ENCODE measurements around the gene AKNA. TPM values are rescaled to one million over a fixed set of nuclear protein-coding genes. Genes with fewer than 3 reads are reported as not detected.

The AKNA gene
- total RNA-seq, 4 donors from 2014 or later = 10.5 to 27.1 (median 14.4) TPM

DNA sequence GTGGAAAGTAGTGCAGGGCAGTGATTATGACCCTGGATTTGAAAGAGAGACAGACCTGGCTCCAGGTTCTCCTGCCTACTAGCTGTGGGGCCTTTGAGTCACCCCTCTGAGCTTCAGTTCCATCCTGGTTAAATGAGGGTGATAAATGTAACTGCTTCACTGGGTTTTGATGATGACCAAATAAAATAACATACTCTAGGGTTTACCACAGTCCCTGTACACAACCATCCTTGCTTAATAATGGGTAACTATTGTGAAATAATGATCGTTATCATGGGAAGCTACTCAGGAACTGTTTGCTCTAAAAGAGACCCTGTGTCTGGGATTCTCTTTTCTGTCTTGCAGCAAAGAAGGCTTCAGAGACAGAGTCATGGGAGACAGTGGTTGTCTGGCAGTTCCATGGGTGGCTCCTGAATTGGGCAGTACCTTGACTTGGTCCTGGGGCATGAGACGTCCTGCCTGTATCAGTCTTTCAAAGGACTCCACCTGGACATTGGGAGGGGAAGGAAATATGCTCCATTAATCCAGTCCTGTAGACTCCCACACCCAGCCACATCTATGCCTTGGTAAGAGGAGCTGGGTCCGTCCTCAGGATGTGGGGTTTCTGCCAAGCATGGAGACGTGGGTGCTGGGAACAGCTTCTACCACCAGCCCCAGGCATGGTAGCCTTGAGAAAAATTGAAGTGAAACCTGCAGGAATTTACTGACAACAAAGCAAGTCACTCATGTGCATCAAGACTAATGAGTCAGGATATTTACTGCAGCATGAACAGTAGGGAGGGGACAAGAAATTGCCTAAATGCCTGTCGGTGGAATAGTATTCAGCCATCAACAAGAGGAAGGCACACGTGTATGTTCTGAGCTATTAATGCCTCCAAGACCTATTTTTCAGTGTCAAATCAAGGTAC is 23.4 kb downstream of the AKNA start:
- TF ChIP-seq, protein P1, sequence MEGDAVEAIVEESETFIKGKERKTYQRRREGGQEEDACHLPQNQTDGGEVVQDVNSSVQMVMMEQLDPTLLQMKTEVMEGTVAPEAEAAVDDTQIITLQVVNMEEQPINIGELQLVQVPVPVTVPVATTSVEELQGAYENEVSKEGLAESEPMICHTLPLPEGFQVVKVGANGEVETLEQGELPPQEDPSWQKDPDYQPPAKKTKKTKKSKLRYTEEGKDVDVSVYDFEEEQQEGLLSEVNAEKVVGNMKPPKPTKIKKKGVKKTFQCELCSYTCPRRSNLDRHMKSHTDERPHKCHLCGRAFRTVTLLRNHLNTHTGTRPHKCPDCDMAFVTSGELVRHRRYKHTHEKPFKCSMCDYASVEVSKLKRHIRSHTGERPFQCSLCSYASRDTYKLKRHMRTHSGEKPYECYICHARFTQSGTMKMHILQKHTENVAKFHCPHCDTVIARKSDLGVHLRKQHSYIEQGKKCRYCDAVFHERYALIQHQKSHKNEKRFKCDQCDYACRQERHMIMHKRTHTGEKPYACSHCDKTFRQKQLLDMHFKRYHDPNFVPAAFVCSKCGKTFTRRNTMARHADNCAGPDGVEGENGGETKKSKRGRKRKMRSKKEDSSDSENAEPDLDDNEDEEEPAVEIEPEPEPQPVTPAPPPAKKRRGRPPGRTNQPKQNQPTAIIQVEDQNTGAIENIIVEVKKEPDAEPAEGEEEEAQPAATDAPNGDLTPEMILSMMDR (IDR thresholded peaks at IDR 0.05) = no peak
- Histone ChIP-seq H3K4me3 (no peak overlapping the region), H3K27ac (no peak overlapping the region), H3K9me3 (no peaks in the 10 kb centered on the region), H3K27me3 (no peaks in the 10 kb centered on the region), H3K36me3 (peaks cover 67% of the 10 kb centered on the region), H3K4me1 (peaks cover 10% of the 10 kb centered on the region)
- WGBS = 82% methylated on average over 5 of the region's 6 CpGs
- DNase-seq (ENCODE audit: low spot score in 2 of 2) = no peak

DNA sequence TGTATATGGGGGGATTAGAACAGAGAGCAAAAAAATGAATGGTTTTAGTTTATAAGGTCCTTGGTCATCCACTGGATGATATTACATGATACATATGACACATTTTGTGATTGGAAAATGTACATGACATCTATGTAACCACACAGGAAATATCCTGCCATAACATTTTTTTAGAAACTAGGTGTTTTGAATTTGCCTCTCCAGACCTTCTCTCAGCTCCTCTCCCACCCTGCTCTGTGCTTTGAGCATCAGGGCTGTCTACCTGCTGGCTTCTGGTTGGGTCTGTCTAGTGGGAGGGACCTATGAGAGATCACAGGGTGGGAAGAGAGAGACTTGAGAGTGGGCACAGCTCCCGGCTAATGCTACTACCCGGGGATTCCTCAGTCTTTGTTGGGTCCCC is 24.4 kb downstream of the AKNA start:
- Histone ChIP-seq H3K4me1 (peaks cover 10% of the 10 kb centered on the region), H3K36me3 (peaks cover 70% of the 10 kb centered on the region), H3K9me3 (no peaks in the 10 kb centered on the region), H3K27me3 (no peaks in the 10 kb centered on the region), H3K27ac (no peak overlapping the region), H3K4me3 (no peak overlapping the region)
- TF ChIP-seq EP300 (IDR thresholded peaks at IDR 0.05) = no peak
- DNase-seq (ENCODE audit: low spot score in 2 of 2) = no peak
- 47% methylated on average over 2 of the region's 2 CpGs for WGBS

DNA sequence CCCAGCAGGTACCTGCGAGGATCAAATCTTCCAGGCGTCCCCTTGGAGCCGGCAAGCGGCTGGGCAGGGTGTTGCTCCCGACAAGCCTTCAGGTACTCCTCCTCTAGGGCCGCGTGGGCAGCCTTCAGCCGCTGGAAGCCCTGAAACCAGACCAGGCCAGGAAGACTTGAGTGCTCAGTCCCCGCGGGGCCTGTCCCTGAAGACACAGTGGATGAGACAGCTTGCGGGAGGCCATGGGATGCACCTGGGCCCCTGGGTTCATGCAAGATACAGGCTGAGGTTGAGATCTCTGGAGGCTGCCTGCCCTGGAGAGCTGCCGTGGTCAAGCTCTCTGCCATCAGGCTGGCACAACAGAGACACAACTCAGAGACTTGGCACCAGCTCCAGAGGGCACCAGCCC is 25.4 kb downstream of the AKNA start:
- Histone ChIP-seq H3K36me3 (peaks cover 70% of the 10 kb centered on the region), H3K27ac (no peak overlapping the region), H3K4me3 (no peak overlapping the region), H3K27me3 (no peaks in the 10 kb centered on the region), H3K9me3 (no peaks in the 10 kb centered on the region), H3K4me1 (peaks cover 10% of the 10 kb centered on the region)
- no peak for DNase-seq (ENCODE audit: low spot score in 2 of 2)
- WGBS = 83% methylated on average over 7 of the region's 12 CpGs
- TF ChIP-seq EP300 (IDR thresholded peaks at IDR 0.05) (no peak), POLR2AphosphoS5 (IDR thresholded peaks at IDR 0.05) (no peak), POLR2A (IDR thresholded peaks at IDR 0.05) (no peak)
- TF ChIP-seq, protein P1 (IDR thresholded peaks at IDR 0.05) = no peak

DNA sequence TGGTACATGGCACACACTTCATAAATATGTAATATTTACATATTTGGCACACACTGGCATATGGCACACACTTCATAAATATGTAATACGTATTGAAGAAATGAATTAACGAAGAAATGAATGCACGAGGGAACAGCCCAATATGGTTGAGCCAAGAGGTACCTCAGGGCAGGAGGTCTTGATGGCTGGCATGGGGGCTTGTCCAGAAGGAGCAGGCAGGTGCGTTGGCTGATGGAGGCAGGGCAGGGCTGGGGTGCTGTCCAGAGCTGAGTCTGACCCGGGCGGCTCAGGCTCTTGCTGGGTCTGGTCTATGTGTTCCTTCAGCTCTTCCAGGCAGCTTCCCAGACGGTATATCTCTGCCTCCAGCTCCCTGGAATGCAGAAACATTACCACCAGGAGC is 26.2 kb downstream of the AKNA start:
- H3K4me1 ChIP-seq = peaks cover 10% of the 10 kb centered on the region
- H3K27me3 ChIP-seq = no peaks in the 10 kb centered on the region
- TF ChIP-seq EP300 (IDR thresholded peaks at IDR 0.05) (no peak), POLR2A (IDR thresholded peaks at IDR 0.05) (no peak), POLR2AphosphoS5 (IDR thresholded peaks at IDR 0.05) (no peak)
- TF ChIP-seq, protein P1 (IDR thresholded peaks at IDR 0.05) = no peak
- DNase-seq (ENCODE audit: low spot score in 2 of 2) = no peak
- 95% methylated on average over 7 of the region's 7 CpGs for WGBS
- H3K4me3 ChIP-seq = no peak overlapping the region
- no peaks in the 10 kb centered on the region for H3K9me3 ChIP-seq
- H3K27ac ChIP-seq = no peak overlapping the region
- peaks cover 75% of the 10 kb centered on the region for H3K36me3 ChIP-seq

DNA sequence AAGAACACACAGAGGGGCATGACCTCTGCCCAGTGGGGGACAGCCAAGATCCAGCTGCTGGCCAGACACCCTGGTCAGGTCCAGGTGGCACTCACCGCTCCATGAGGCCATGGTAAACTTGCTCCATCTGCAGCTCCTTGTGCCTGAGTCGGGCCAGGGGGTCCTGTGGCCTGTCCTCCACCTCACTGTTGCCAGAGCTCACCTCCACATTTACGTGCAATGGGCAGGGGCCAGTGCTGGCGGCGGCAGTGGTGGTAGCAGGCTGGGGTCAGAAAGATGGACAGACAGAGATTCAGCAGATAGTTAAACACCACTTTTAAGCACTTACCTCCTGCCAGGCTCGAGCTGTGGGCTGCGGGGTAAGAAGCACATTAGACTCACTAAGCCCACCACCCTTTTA is 28.0 kb downstream of the AKNA start:
- DNase-seq (ENCODE audit: low spot score in 2 of 2) = no peak
- Histone ChIP-seq H3K9me3 (no peaks in the 10 kb centered on the region), H3K36me3 (peaks cover 91% of the 10 kb centered on the region), H3K27me3 (no peaks in the 10 kb centered on the region), H3K27ac (no peak overlapping the region), H3K4me3 (no peak overlapping the region), H3K4me1 (peaks cover 10% of the 10 kb centered on the region)
- TF ChIP-seq POLR2A (IDR thresholded peaks at IDR 0.05) (no peak), POLR2AphosphoS5 (IDR thresholded peaks at IDR 0.05) (no peak), EP300 (IDR thresholded peaks at IDR 0.05) (no peak)
- TF ChIP-seq, protein P1 (IDR thresholded peaks at IDR 0.05) = no peak
- WGBS = 95% methylated on average over 7 of the region's 7 CpGs
